ENCODE results near the gene HNRNPUL2.

Gene HNRNPUL2

DNA sequence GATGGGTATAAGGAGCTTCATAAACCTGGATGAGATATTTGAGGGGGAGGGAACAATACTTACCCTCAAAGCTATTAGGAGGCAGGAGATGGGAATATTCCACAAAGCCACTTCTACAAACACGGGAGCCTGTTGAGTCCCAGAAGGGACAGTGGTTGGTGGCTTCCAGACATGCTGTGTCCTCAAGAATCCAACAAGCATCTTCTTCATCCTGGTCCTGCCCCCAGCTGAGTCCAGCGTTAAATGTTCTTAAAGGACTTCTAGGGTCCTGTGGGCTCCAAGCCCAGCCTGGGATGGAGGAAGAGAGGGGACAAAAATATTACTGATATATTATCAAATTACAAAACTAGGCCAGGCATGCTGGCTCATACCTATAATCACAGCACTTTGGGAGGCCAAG is 59.8 kb downstream of the HNRNPUL2 start:
- no peak for DNase-seq (ENCODE audit: low read depth in 2 of 2)

GRCh38 chr11:62666259-62666926 is 60.9 kb downstream of the HNRNPUL2 start:
- no peak for DNase-seq (ENCODE audit: low read depth in 2 of 2)

DNA sequence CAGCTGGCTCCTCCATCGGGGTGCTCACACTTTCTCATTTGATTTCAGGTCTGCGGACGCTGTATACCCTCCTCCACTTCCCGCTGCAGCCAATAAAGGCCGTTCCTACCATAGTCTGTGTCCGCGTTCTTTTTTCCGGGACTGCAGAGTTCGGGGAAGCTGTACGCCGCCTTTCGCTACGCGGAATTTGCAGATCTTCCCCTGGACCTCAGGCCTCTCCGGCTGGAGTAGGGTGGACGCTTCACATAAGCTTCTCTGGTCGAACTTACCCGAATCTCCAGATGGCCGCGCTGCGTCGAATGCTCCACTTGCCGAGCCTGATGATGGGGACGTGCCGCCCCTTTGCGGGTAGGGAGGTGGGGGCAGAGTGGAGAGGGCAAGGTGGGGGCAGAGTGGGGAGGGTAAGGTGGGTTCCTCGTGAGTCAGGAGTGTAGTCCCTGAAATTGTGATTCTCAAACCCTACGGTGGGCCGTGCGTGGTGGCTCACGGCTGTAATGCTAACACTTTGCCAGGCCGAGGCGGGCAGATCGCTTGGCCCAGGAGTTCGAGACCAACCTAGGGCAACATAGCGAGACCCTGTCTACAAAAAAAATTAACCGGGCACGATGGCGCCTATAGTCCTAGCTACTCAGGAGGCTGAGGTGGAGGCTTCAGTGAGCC is 61.5 kb downstream of the HNRNPUL2 start:
- DNase-seq (ENCODE audit: low read depth in 2 of 2), result peak in 1 of 2 donors; percentile 43

DNA sequence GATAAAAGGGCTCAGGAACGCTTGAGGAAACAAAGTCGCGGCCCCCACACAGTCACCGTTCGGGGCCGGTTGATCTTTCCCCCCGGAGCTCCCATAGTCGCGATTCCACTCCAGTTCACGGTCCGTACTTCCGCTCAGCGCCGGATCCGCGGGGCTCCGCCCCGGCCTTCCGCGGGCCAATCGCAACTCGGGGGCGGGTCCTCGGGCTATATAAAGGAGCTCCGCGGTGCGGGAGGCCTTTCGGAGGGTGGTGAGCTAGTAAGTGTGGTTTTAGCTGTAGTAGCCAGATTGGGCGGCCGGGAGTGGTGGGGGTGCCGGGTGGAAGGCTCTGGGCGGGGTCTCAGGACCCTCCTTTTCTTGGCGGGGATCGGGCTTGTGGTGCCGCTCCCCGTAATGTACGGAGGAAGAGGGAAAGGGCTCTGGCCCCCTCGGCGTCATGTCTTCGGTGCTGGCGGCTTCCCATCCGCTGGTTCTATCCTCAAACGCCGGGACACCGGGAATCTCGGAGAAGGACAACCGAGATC is 62.1 kb downstream of the HNRNPUL2 start, which contains the start of the genes C11orf98 and CSKMT:
TSS of gene C11orf98 (minus strand) at position 136 of the 524 bp plus-strand sequence. CDS start at position 95, 41 bp downstream.
TSS of gene CSKMT (plus strand) at position 238 of the 524 bp plus-strand sequence. CDS start 568 bp downstream, outside the sequence.
- peak; percentile 89 to 94 for DNase-seq (ENCODE audit: low read depth in 2 of 2)

DNA sequence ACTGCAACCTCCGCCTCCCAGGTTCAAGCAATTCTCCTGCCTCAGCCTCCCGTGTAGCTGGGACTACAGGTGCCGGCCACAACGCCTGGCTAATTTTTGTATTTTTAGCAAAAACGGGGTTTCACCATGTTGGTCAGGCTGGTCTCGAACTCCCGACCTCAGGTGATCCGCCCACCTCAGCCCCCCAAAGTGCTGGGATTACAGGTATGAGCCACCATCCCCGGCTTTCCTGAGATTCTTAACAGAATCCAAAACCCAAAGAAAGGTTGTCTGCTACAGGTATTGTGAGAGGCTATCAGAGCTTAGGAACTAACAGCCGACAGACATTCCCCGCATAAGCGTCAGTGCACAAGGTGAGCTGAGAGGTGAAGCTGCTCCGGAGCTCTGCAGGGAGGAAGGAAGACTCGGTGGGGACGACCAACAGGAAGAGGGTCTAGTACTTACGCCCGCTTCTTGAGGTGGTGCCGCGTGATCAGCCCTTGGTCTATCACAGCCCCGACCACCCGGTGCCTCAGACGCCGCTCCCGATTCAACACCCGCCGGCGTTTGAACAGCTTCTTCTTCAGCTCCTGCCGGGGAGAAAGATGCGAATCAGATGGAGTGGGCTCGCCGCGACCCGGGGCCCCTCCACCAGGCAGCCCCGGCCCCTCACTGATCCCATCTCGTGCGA is 62.7 kb downstream of the HNRNPUL2 start:
- peak in 1 of 2 donors; percentile 23 for DNase-seq (ENCODE audit: low read depth in 2 of 2)
